NT2/D1 (cell line): ENCODE results near the gene ZBTB32.

ENCODE experiments used
- DNase-seq: peaks from one replicate; pipeline ENCODE4 v3.0.0-alpha.2; 2011; ENCODE audit warnings: low read depth, low spot score
- H3K27me3 ChIP-seq: 2 replicates; pipeline ENCODE4 v1.6.0; 2011; ENCODE audit warnings: mild to moderate bottlenecking; ENCODE audit not compliant: insufficient read length, insufficient read depth
- H3K36me3 ChIP-seq: 2 replicates; pipeline ENCODE4 v1.6.1; 2011; ENCODE audit warnings: mild to moderate bottlenecking, low read length, mixed read lengths; ENCODE audit not compliant: insufficient read depth, insufficient read length
- H3K4me1 ChIP-seq: 2 replicates; pipeline ENCODE4 v1.5.1; 2011; ENCODE audit not compliant: insufficient read depth, insufficient read length
- H3K4me3 ChIP-seq: 2 replicates; pipeline ENCODE4 v1.5.1; 2011; ENCODE audit warnings: low read depth; ENCODE audit not compliant: insufficient read length
- H3K9ac ChIP-seq: 2 replicates; pipeline ENCODE4 v1.6.0; 2011; ENCODE audit warnings: low read depth; ENCODE audit not compliant: insufficient read length
- H3K9me3 ChIP-seq: 2 replicates; pipeline ENCODE4 v1.5.1; 2011; ENCODE audit warnings: mild to moderate bottlenecking, low read length; ENCODE audit not compliant: insufficient read depth
- SUZ12 ChIP-seq: IDR thresholded peaks from 2 replicates; pipeline ENCODE4 v1.6.1; 2011; ENCODE audit not compliant: insufficient read length, insufficient read depth; ENCODE audit errors: extremely low read depth
- YY1 ChIP-seq: IDR thresholded peaks from 2 replicates; pipeline ENCODE4 v1.6.1; 2011; ENCODE audit not compliant: insufficient read length, insufficient read depth
- ZNF274 ChIP-seq: IDR thresholded peaks from 2 replicates; pipeline ENCODE4 v1.6.1; 2011; ENCODE audit warnings: mild to moderate bottlenecking, low read depth, low read length

ZBTB32 gene

GRCh38 chr19:35729021-35729420 lies 24.7 kb downstream of the ZBTB32 start:
- no peak for TF ChIP-seq ZNF274
- TF ChIP-seq SUZ12 = no peak
- no peak for TF ChIP-seq YY1
- no peak for DNase-seq
- Histone ChIP-seq H3K9ac (no peak overlapping the region), H3K36me3 (peaks cover 95% of the 10 kb centered on the region), H3K4me3 (no peak overlapping the region), H3K9me3 (no peaks in the 10 kb centered on the region), H3K4me1 (peaks cover 2% of the 10 kb centered on the region), H3K27me3 (no peaks in the 10 kb centered on the region)

DNA sequence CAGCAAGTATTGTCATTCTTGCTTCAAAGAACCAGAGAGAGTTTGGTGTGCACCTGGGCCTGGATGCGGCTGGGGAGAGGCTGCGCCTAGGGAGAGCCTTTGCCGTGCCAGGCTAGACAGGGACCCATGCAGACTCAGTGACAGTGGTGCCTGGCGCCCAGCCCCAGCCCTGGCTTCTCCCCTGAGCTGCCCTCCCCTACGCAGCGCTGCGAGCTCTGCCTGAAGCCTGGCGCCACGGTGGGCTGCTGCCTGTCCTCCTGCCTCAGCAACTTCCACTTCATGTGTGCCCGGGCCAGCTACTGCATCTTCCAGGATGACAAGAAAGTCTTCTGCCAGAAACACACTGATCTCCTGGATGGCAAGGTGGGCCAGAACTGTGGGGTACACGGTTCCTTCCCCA lies 25.4 kb downstream of the ZBTB32 start:
- H3K36me3 ChIP-seq = peaks cover 95% of the 10 kb centered on the region
- TF ChIP-seq YY1 = no peak
- H3K27me3 ChIP-seq = no peaks in the 10 kb centered on the region
- peaks cover 2% of the 10 kb centered on the region for H3K4me1 ChIP-seq
- no peak overlapping the region for H3K4me3 ChIP-seq
- H3K9me3 ChIP-seq = no peaks in the 10 kb centered on the region
- no peak overlapping the region for H3K9ac ChIP-seq
- DNase-seq = no peak

- no peaks in the 10 kb centered on the region for H3K9me3 ChIP-seq
- H3K36me3 ChIP-seq = peaks cover 95% of the 10 kb centered on the region
- H3K9ac ChIP-seq = no peak overlapping the region
- H3K4me3 ChIP-seq = no peak overlapping the region
- no peaks in the 10 kb centered on the region for H3K27me3 ChIP-seq
- TF ChIP-seq SUZ12 (no peak), ZNF274 (no peak), YY1 (no peak)
- DNase-seq = no peak
- H3K4me1 ChIP-seq = peaks cover 2% of the 10 kb centered on the region
Observed at GRCh38 chr19:35730326-35730725, 26.0 kb downstream of the ZBTB32 start.

GRCh38 chr19:35731353-35731752 lies 27.0 kb downstream of the ZBTB32 start:
- H3K4me3 ChIP-seq = no peak overlapping the region
- TF ChIP-seq ZNF274 = no peak
- no peak for TF ChIP-seq YY1
- TF ChIP-seq SUZ12 = no peak

GRCh38 chr19:35731779-35732405 lies 27.5 kb downstream of the ZBTB32 start:
- Histone ChIP-seq H3K4me3 (no peak overlapping the region), H3K36me3 (peaks cover 95% of the 10 kb centered on the region), H3K9me3 (no peaks in the 10 kb centered on the region), H3K9ac (no peak overlapping the region), H3K27me3 (no peaks in the 10 kb centered on the region), H3K4me1 (peaks cover 2% of the 10 kb centered on the region)
- DNase-seq = no peak
- no peak for TF ChIP-seq YY1
- TF ChIP-seq ZNF274 = no peak
- TF ChIP-seq SUZ12 = no peak

More at GRCh38 chr19:35731353-35731752, 27.0 kb downstream of the ZBTB32 start:
- no peak for DNase-seq
- H3K36me3 ChIP-seq = peaks cover 92% of the 10 kb centered on the region
- H3K9me3 ChIP-seq = no peaks in the 10 kb centered on the region
- peaks cover 2% of the 10 kb centered on the region for H3K4me1 ChIP-seq
- no peaks in the 10 kb centered on the region for H3K27me3 ChIP-seq
- no peak overlapping the region for H3K9ac ChIP-seq

DNA sequence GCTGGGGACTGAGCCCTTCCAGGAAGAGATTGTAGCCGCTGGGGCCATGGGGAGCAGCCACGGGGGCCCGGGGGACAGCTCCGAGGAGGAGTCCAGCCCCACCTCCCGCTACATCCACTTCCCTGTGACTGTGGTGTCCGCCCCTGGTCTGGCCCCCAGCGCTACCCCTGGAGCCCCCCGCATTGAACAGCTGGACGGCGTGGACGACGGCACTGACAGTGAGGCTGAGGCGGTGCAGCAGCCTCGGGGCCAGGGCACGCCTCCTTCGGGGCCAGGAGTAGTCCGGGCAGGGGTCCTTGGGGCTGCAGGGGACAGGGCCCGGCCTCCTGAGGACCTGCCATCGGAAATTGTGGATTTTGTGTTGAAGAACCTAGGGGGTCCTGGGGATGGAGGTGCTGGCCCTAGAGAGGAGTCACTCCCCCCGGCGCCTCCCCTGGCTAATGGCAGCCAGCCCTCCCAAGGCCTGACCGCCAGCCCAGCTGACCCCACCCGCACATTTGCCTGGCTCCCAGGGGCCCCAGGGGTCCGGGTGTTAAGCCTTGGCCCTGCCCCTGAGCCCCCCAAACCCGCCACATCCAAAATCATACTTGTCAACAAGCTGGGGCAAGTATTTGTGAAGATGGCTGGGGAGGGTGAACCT lies 28.3 kb downstream of the ZBTB32 start:
- Histone ChIP-seq H3K4me3 (no peak overlapping the region), H3K9ac (no peak overlapping the region), H3K4me1 (peaks cover 2% of the 10 kb centered on the region), H3K9me3 (no peaks in the 10 kb centered on the region), H3K36me3 (peaks cover 95% of the 10 kb centered on the region), H3K27me3 (no peaks in the 10 kb centered on the region)
- TF ChIP-seq ZNF274 (no peak), SUZ12 (no peak), YY1 (no peak)
- no peak for DNase-seq

GRCh38 chr19:35733180-35734125 lies 29.1 kb downstream of the ZBTB32 start:
- Histone ChIP-seq H3K9me3 (no peaks in the 10 kb centered on the region), H3K4me1 (peaks cover 2% of the 10 kb centered on the region), H3K36me3 (peaks cover 95% of the 10 kb centered on the region), H3K27me3 (no peaks in the 10 kb centered on the region), H3K9ac (no peak overlapping the region), H3K4me3 (no peak overlapping the region)
- TF ChIP-seq ZNF274 = no peak
- no peak for TF ChIP-seq SUZ12
- TF ChIP-seq YY1 = no peak
- no peak for DNase-seq
